ENCODE data around the gene CPA3.

Gene CPA3

GRCh38 chr3:148922467-148922866 is 57.4 kb downstream of the CPA3 start:
- DNase-seq, result no peak

- DNase-seq, result no peak
Measured at GRCh38 chr3:148923592-148923991, 58.5 kb downstream of the CPA3 start.

GRCh38 chr3:148924562-148924961 is 59.5 kb downstream of the CPA3 start:
- peak; percentile 79 for DNase-seq

GRCh38 chr3:148925845-148926244 is 60.7 kb downstream of the CPA3 start:
- DNase-seq, result no peak

- peak; percentile 89 for DNase-seq
Measured at GRCh38 chr3:148930752-148931151, 65.7 kb downstream of the CPA3 start.

GRCh38 chr3:148931574-148931973 is 66.5 kb downstream of the CPA3 start:
- DNase-seq, result no peak

GRCh38 chr3:148932972-148933371 is 67.9 kb downstream of the CPA3 start:
- DNase-seq, result no peak

GRCh38 chr3:148937467-148938255 is 72.6 kb downstream of the CPA3 start:
- DNase-seq, result peak; percentile 83

GRCh38 chr3:148938306-148938705 is 73.2 kb downstream of the CPA3 start:
- no peak for DNase-seq

- DNase-seq, result no peak
Measured at GRCh38 chr3:148938936-148939335, 73.8 kb downstream of the CPA3 start.

- no peak for DNase-seq
Measured at GRCh38 chr3:148940983-148941382, 75.9 kb downstream of the CPA3 start.

- DNase-seq, result peak; percentile 92
Measured at GRCh38 chr3:148943506-148944205, 78.6 kb downstream of the CPA3 start.

- no peak for DNase-seq
Measured at GRCh38 chr3:148945116-148945515, 80.0 kb downstream of the CPA3 start.
